H4 (cell line): Measurements from ENCODE around the gene ANO10. TPM values are rescaled to one million over a fixed set of nuclear protein-coding genes. Genes with fewer than 3 reads are reported as not detected.
"Not testable (repeated sequence)": the region's sequence is repeated elsewhere in the genome, so short reads cannot be mapped to it uniquely, and the experiment has no call there.

Source experiments
- DNase-seq: peaks from one replicate; pipeline ENCODE4 v3.0.0-alpha.2; 2015; ENCODE audit warnings: low spot score
- total RNA-seq: library from RNA; depleted of rRNA; stranded (reverse); fragments of >200 nt; shearing (Covaris generic); gene quantifications from 2 replicates; pipeline ENCODE4 v1.2.3, GENCODE V29; 2014

ANO10 gene
- total RNA-seq, 1 experiment from 2014 or later: 17.5 TPM

DNA sequence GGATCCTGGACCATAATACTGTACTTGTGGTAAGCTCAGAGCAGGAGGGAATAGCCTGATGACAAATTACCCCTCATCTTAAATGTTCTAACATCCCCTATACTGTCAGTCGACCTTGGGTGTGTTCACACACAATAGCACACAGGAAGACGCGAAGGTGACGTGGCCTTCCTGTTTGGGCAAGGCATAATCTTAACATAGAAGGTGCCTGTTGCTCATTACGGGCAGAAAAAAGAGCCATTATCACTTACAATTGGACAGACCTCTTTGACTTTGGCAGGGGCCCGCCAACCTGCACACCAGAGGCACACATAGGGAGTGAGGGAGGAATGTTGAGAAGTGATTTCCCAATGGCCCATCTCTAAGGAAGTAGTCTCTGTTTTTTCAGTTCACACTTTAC is 144.2 kb downstream of the ANO10 start:
- DNase-seq: no peak

DNA sequence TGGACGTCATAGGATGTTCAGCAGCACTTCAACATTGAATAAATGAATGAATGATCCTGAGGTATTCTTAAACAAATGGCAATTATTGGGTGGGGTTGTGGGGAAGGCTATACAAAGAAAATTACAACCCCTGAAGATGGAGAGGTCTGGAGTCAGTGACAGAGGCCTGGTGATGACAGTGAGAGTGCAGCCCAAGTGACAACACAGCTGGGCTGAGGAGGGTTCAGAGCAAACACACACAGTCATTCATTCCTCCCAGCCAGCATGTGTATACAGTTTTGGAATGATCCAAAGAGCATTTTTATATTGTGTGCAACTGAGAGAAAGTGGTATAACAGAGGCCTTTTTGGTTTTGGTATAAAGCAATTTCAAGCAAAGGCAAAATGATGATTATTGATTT is 148.1 kb downstream of the ANO10 start:
- no peak for DNase-seq

DNA sequence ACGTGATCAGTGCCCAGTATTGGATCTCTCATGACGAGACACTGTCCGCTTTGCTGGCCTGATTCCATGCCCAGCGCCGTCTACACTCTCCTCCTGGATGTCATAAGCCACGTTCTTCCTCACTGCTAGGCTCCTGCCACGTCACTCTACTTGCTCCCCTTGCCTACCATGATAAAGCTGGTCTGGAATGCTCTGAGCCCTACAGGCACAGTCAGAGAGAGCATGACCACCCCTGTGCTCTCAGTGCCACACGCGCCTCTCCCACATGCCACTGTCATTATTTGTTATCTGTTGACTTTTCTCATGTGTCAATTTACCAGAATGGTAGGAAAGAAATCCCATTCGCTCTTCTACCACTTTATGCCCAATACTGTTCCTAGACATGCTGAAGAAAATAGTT is 148.6 kb downstream of the ANO10 start:
- no peak for DNase-seq

DNA sequence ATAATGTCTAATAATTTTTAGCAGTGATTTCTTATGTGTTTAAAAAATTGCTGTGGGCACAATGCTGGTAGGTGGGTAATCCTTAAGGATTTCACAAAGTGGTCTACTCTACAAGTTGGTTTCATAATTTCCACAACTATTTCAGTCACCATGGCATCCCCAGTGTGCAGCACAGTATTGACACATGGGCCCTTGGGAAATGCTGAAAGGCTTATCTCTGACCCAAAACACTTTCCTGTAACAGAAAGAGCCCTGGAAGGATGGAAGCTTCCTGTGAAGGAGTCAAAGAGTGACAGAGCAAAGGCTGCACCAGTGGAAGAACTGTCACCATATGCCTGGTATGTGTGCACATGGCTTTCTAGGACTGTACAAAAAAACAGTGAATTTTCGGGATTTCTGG is 153.7 kb downstream of the ANO10 start:
- no peak for DNase-seq

DNA sequence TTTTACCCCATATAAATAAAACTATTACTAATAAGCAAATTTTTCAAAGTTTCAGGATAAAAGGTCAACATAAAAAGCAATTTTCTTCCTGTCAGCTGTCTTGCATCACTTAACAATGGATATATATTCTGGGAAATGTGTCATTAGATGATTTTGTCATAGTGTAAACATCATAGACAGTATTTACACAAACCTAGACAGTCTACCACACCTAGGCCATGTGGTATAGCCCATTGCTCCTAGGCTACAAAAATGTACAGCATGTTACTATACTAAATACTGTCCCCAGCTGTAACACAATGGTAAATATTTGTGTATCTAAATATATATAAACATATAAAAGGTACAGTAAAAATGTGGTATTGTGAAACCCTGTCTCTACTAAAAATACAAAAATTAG is 156.7 kb downstream of the ANO10 start:
- DNase-seq: no peak

DNA sequence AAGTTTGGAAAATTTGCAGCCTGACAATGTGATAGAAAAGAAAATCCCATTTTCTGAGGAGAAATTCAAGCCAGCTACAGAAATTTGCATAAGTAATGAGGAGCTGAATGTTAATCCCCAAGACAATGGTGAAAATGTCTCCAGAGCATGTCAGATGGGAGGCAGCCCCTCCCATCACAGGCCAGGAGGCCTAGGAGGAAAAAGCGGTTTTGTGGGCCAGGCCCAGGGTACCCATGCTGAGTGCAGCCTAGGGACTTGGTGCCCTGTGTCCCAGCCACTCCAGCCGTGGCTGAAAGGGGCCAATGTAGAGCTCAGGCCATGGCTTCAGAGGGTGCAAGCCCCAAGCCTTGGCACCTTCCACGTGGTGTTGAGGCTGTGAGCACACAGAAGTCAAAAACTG is 159.2 kb downstream of the ANO10 start:
- DNase-seq: not testable (repeated sequence)

DNA sequence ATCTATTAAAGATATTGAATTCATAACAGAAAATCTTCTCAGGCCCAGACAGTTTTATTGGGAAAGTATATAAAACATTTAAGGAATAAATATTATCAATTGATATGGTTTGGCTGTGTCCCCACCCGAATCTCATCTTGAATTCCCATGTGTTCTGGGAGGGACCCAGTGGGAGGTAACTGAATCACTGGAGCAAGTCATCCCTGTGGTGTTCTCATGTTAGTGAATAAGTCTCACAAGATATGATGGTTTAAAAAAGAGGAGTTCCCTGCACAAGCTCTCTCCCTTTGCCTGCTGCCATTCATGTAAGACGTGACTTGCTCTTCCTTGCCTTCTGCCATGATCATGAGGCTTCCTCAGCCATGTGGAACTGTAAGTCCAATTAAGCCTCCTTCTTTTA is 160.5 kb downstream of the ANO10 start:
- DNase-seq: no peak

DNA sequence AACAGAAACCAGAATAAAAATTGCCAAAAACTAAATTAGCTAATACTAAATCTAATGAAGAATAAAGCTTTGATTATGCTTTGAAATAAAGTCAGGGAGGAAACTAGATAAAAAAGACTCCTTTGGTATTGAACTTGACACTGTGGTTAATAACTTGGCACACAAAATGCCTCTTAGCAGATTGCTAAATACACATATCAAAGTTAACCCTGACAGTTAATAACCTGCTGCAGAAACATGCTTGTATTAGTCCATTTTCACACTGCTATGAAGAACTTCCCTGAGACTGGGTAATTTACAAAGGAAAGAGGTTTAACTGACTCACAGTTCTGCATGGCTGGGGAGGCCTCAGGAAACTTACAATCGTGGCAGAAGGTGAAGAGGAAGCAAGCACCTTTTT is 164.8 kb downstream of the ANO10 start:
- DNase-seq: not testable (repeated sequence)

DNA sequence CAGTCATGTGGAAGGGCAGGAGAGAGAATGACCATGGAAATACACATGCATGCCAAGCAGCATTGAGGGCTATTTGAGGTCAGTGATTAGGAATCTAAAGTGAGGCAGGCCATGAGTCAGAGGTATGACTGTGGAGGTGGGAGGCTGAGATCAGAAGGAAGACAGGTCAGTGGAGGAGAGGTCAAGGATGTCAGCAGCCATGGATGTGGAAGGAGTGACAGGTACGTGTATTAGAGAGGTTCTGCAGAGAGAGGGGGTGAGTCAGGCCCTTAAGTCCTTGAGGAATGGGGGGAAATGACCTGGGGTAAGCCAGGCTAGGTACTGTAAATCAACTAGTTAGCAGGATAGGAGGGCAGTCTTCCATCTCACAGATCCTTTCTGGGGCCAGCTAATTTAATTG is 166.6 kb downstream of the ANO10 start:
- DNase-seq: peak; percentile 14

DNA sequence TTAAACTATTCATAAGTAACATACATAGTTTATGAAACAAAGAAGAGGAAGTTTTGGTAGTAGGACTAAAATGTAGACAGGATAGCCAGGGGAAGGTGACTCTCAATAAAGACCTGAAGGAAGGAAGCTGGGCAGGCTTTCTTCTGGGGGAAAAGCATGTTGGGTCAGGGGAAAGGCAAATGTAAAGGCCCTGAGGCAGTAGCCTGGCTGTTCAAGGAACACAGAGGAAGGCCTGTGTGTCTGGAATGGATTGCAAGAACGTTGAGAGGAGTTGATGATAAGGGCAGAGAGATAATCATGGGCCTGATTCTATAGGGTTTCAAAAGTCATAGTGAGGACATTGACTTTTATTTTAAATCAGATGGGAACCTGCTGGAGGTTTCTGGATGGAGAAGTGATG is 167.8 kb downstream of the ANO10 start:
- no peak for DNase-seq

DNA sequence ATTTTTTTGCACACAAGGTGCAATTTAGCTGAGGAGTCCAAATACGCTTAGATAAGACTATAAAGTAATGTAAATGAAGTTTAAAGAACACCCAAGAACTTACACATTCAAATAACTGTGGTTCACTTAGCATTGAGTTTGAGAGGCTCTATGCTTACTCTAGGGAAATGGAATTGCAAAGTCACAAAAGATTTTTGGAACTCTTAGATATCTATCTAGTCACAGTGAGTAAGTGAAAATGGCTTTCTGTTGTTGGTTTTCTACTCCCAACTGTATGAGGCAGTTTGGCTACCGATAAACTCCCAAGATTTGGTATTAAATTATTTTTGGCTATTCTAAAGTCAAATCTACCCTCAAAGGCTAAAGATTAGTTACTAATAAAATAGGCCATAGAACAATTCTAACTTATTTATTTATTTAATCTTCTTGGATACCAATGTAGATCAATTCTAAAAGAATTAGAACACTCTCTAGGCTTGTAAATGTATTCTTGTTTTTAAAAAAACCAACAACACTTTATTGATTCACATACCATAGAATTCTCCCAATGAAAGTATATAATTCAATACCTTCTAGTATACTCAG is 170.0 kb downstream of the ANO10 start:
- DNase-seq: no peak

DNA sequence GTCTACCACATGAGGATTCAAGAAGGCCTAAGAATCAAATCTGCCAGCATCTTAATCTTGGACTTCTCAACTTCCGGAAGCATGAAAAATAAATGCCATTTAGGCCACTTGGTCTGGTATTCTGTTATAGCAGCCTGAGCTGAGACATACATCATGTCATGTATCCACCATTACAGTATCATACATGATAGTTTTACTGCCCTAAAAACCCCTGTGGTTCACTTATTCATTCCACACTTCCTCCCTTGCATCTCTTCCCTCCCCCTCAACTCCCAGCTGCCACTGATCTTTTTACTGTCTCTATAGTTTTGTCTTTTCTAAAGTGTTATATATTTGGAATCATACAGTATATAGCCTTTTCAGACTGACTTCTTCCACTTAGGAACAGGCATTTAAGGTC is 173.7 kb downstream of the ANO10 start:
- DNase-seq: no peak

DNA sequence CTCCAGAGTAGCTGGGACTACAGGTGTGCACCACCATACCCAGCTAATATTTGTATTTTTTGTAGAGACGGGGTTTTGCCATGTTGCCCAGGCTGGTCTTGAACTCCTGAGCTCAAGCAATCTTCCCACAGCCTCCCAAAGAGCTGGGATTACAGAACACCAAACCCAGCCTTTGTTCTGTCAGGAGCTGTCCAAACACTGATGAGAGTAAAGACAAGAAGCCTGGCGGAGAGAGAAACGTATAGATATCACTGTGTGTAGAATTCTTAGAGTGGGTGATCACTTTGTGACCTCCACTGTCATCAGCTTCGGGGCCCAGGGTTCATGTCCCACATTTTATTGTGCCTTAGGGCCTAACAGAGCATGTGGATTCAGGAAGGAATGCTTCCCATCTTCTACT is 176.0 kb downstream of the ANO10 start:
- DNase-seq: no peak

DNA sequence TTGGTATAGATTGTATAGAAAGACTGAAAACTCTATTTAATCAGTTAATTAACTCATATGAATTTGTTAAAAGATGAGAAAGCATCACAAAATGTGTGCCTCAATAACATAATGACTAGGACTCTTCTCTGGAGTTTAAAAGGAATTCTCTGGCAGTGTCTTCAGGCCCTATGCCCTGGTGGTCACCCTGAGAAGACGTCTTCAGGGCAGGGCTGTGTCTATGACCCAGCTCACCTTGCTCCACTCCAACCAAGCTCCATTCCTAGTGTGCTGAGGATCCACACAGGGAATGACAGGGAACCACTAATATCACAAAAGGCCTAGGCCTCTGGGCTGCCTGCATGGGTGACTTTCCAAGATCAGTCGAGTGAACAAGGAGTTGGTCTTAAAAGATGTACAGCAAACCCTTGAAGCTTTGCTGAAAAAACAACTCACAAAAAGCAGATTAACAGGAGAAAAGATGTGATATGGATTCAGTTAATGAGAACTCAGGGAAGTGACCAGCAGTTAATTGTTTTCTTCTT is 178.9 kb downstream of the ANO10 start:
- DNase-seq: no peak

DNA sequence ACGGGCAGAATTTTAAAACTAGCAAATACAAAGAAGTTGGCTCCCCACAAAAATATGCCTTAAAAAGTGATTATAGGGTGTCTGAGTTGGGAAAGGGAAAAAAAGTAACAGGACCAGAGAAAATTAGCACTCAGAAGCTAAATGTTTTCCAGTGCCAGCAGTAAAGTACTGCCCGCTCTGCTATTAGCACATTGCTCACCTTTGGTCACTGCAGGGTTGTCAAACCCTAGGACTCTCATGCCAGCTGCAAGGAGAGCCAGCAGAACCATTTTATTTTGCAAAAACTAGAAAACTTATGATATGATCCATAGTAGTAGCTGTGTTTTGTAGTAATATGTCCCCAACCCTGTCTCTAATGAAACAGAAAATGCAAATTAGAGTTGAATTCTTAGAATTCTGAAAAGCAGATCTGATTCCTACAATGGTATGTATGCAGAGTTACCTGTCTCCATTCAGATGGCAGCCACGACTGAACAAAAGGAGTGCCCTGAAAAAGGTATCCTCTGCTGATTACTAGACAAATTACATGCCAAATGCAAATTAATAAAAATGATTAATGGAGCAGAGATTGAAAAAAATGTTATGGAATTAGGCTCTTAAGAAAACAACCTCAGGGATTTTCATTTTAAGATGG is 185.2 kb downstream of the ANO10 start:
- no peak for DNase-seq

DNA sequence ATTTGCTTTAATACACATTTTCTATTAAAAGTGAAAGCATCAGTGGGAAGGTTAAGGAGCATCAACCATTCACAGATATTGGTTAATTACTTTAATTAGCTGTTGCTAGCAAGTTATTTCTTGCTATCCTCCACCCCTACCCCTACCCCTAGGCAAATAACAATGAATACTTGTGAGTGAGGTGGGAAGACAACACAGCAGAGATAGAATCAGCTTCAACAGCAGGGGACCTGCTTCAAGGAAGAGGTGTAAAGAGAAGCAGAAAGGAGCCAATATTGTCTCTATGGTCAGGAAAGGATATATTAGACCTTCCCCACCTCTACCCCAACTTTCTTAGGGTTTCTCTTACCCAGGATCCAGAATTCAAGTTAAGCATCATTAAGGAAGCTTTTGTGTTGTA is 186.1 kb downstream of the ANO10 start:
- no peak for DNase-seq

DNA sequence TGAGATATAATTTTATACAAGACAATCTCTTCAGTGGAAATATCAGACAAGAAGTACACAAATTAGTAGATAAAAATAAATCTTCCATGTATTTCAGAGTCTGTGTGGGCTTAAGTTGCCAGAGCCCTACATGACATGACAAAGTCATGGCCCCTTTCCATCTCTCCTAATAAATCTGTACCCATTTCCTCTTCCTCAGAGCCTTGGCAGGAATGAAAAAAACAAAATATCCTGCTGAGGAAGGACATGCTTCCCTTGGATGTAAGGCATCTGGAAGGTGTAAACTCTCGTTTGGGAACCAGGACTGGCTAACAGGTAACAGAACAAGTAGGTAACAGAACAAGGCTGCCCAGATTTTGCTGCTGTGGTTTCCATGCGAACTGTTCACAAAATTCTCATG is 187.4 kb downstream of the ANO10 start:
- no peak for DNase-seq

DNA sequence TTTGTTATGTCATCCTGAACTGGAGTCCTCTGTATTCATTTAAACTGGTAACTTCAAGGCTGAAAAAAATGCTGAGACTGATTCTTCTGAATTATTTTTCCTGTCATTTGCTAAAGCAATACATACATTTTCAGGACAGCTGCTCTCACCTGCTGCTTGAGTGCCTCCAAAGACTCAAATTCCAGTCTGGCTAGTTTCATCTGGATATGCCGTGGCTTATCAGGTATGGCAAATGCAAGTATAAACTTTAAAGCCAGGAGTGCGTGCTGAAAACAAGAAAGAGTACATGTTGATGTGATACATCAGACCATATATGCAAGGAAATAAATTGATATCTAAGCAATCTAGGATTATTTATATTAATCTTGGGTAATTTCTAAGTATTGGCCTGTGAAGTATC is 189.3 kb downstream of the ANO10 start:
- DNase-seq: no peak

DNA sequence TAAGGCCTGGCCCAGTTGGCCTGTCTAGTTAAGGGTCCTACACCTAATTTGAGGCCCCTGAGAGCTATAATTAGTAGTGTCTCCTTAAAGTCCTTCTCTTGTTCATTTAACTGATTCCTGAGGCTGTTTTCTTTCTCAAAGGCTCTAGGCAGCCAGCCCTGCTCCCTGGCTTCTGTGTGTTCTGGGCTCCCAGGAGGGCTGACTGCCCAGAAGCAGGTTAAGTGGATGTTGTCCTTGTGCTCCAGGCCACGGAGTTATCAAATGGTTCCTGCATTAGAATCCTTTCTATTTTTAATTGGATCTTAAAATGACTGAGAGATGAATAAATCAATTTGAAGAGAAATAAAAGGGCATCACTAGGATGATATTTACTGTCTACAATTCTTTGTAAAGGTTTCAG is 195.4 kb downstream of the ANO10 start:
- DNase-seq: no peak

DNA sequence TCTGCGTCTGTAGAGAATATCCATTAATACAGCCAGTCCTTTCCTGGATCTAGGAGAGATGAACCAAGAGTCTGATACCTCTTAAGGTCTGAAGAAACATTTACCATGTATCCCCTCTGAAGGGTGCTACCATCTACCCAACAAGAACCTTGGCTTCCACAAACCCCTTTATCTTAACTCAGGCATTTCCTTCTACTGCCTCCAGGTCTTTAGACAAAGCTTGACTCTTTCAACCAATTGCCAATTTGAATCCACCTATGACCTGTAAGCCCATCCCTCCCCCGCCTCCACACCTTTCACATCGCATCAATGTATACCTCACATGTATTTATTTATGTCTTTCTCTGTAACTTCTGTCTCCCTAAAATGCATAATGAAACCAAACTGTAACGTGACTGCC is 196.0 kb downstream of the ANO10 start:
- DNase-seq: no peak

DNA sequence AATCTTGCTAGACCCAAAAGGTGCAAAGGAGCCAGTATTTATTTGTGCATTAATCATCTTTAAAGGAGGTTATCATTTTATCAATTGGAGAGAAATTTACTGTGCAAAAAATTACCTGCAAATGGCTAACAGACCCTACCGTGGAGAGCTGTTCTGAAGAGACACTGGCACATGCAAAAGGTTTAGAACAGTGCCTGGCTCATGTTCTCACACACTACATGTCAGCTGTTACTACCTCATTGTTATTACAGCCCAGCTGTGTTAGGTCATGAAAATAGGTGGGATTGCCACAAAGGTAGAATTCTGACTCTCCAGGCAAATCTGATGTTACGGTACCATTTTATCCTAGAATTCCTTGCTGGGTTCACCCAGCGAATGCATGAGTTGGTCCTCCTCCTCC is 198.2 kb downstream of the ANO10 start:
- no peak for DNase-seq

DNA sequence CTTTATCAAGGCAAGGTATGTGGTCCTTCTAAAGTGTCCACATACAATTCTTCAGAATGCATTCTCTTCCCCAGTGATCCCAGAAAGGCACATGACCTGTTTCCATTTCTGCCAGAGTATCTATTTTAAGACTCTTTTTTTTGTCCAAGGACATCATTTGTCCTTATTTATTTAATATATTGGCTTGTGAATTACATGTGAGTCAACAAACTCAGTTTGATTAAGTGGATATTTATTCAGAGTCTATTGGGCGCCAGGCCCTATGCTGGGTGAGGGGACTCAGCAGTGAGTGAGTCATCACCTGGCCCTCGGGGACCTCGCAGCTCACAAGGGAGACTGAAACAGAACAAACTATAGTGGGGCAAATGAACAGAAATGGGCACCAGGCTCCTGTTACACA is 198.7 kb downstream of the ANO10 start:
- DNase-seq: no peak

DNA sequence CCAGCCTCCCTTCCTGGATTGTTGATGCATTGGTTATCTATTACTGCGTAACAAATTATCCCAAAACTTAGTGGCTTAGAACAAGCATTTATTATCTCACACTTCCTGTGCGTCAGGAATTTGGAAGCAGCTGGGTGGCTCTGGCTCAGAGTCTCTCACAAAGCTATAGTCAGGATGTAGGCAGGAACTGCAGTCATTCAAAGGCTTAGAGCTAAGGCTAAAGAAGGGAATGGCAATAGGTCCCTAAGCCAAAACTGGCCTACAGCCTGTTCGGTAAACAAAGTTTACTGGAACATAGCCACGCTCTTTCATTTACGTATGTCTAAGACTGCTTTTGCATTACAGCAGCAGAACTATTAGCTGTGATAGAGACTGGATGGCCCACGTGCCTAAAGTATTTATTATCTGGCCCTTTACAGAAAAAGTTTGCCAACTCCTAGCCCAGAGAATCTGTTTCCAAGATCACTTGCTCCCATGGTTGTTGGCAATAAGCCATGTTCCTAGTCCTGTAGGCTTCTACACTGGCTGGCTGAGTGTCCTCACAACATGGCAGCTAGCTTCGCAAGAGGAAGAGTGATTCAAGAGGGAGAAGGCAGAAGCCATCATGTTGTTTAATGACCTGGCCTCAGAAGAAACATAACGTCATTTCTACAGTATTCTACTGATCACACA is 203.1 kb downstream of the ANO10 start:
- no peak for DNase-seq
